PFSK-1 (cell line): Measurements from ENCODE around the gene TTLL5.

Experiments used
- POLR2AphosphoS5 ChIP-seq: IDR thresholded peaks from 2 replicates; pipeline ENCODE4 v1.6.1; 2012; ENCODE audit warnings: low read depth, mild to moderate bottlenecking, control low read depth, low read length, moderate library complexity
- REST ChIP-seq, 2 experiments: IDR thresholded peaks; 2 replicates each; pipeline versions ENCODE4 v1.6.1 to v1.8.0; 2011 to 2012; ENCODE audit warnings: low read depth in 2 of 2, low read length in 2 of 2, control low read depth in 1 of 2, inconsistent platforms in 1 of 2, mild to moderate bottlenecking in 1 of 2, moderate library complexity in 1 of 2; ENCODE audit not compliant: insufficient read depth in 1 of 2
- SIN3A ChIP-seq: IDR thresholded peaks from 2 replicates; pipeline ENCODE4 v1.6.1; 2012; ENCODE audit warnings: mild to moderate bottlenecking, low read length, moderate library complexity, borderline replicate concordance; ENCODE audit not compliant: insufficient read depth
- TAF1 ChIP-seq: IDR thresholded peaks from 2 replicates; pipeline ENCODE4 v1.6.1; 2012; ENCODE audit warnings: low read length, control low read depth, borderline replicate concordance; ENCODE audit not compliant: insufficient read depth

- TF ChIP-seq REST (IDR thresholded peaks at IDR 0.05; ENCODE audit: insufficient read depth in 1 of 2, low read depth in 2 of 2, low read length in 2 of 2) (no peak), TAF1 (no peak), SIN3A (no peak), POLR2AphosphoS5 (no peak)
These were observed 150.2 kb downstream of the TTLL5 start for GRCh38 chr14:75811136-75811829.
